WERI-Rb-1 (cell line): ENCODE data around the gene NCOA7.

ENCODE experiments used
- DNase-seq: peaks from one replicate; pipeline ENCODE4 v3.0.0-alpha.2; 2020
- H3K27ac ChIP-seq: fragments of 250-450 bp; sonication (Bioruptor Pico); 2 replicates; pipeline ENCODE4 v1.5.1; 2020; ENCODE audit warnings: mild to moderate bottlenecking, moderate library complexity
- H3K27me3 ChIP-seq: fragments of 250-450 bp; sonication (Bioruptor Pico); 2 replicates; pipeline ENCODE4 v1.5.1; 2021; ENCODE audit warnings: mild to moderate bottlenecking, low read depth, moderate library complexity; ENCODE audit not compliant: insufficient read depth, severe bottlenecking
- H3K36me3 ChIP-seq: fragments of 250-450 bp; sonication (Bioruptor Pico); 2 replicates; pipeline ENCODE4 v1.5.1; 2020; ENCODE audit warnings: mild to moderate bottlenecking, moderate library complexity
- H3K4me3 ChIP-seq: 2 replicates; pipeline ENCODE4 v1.5.1; 2011; ENCODE audit warnings: low read depth, mild to moderate bottlenecking, control low read depth, low read length
- H3K9me3 ChIP-seq: fragments of 250-450 bp; sonication (Bioruptor Pico); 2 replicates; pipeline ENCODE4 v1.5.1; 2021; ENCODE audit warnings: mild to moderate bottlenecking, moderate library complexity; ENCODE audit not compliant: severe bottlenecking
- TF ChIP-seq, protein P1 (sequence below): IDR thresholded peaks from 2 replicates; pipeline ENCODE4 v1.5.1; 2011; ENCODE audit warnings: low read depth, mild to moderate bottlenecking, control low read depth, inconsistent platforms, low read length

NCOA7 gene

DNA sequence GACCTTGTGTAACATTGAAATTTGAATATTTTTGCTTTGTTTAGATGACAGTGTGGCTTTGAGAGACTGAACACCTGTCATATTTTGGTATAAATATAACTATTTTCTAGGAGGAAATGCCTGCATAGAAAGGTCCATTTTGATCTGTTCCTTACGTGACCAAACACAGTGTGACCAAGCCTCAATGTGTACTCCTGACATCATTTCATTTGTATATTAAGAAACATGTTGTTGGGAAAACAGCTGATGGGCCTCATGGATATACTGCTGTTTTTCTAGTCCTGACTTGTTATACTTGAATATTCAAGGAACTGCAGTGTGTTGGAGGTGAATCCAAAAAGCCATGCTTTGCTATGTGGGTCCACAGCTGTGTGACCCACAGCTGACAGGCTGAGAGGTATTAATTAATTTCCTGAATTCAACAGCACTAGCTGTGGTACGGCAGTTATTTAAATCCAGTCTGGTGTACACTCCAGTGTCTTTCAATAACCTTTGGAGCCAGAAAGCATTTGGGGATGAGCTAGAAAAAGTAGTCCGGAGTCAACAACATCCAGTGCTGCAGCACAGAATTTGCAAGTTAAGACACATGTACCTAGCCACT, 18.9 kb downstream of the NCOA7 start:
- H3K36me3 ChIP-seq = no peaks in the 10 kb centered on the region
- no peak for DNase-seq

DNA sequence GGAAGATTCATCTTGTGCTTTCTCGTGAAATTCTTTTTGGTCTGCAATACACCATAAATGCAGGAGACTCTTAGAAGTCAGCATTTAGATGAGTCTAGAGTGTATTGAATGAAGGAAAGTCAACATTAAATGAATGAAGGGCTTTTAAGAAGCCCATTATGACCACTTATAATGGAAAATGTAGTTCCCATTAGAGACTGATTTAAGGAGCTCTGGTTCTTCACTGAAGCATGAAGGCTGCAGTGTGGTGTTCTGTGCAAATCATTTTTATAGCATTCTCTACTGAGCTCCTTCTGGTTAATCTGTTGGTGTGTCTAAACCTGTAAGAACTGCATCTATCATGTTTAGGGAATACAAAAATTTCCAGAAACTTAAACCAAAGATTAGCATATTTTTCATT, 19.7 kb downstream of the NCOA7 start:
- no peaks in the 10 kb centered on the region for H3K36me3 ChIP-seq
- DNase-seq = no peak
- no peaks in the 10 kb centered on the region for H3K9me3 ChIP-seq
- no peak overlapping the region for H3K4me3 ChIP-seq
- TF ChIP-seq, protein P1, sequence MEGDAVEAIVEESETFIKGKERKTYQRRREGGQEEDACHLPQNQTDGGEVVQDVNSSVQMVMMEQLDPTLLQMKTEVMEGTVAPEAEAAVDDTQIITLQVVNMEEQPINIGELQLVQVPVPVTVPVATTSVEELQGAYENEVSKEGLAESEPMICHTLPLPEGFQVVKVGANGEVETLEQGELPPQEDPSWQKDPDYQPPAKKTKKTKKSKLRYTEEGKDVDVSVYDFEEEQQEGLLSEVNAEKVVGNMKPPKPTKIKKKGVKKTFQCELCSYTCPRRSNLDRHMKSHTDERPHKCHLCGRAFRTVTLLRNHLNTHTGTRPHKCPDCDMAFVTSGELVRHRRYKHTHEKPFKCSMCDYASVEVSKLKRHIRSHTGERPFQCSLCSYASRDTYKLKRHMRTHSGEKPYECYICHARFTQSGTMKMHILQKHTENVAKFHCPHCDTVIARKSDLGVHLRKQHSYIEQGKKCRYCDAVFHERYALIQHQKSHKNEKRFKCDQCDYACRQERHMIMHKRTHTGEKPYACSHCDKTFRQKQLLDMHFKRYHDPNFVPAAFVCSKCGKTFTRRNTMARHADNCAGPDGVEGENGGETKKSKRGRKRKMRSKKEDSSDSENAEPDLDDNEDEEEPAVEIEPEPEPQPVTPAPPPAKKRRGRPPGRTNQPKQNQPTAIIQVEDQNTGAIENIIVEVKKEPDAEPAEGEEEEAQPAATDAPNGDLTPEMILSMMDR = no peak
- no peaks in the 10 kb centered on the region for H3K27me3 ChIP-seq
- no peak overlapping the region for H3K27ac ChIP-seq

More for the DNA sequence above, 18.9 kb downstream of the NCOA7 start:
- no peak overlapping the region for H3K4me3 ChIP-seq
- H3K27me3 ChIP-seq = no peaks in the 10 kb centered on the region
- no peak overlapping the region for H3K27ac ChIP-seq
- TF ChIP-seq, protein P1 = no peak
- no peaks in the 10 kb centered on the region for H3K9me3 ChIP-seq

DNA sequence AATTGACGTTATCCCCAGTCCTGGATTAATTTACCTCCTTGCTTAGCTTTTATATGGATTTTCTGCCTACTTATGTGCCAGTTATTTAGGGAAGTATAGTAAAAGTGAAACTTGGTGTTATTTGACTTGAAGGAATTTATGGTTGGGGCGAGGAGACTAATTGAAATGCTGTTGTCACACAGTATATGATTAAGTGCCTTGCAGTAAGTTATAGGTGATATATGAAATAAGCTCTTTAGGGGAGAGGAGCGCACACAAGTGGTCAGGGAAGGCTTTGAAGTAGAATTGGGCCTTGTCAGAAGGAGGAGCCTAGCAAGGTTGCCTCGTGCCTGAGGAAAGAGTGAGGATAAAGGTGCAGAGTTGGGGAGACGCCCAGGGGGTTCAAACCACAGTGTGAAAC, 20.5 kb downstream of the NCOA7 start:
- no peaks in the 10 kb centered on the region for H3K9me3 ChIP-seq
- TF ChIP-seq, protein P1 = no peak
- H3K4me3 ChIP-seq = no peak overlapping the region
- no peaks in the 10 kb centered on the region for H3K36me3 ChIP-seq
- no peak overlapping the region for H3K27ac ChIP-seq
- H3K27me3 ChIP-seq = no peaks in the 10 kb centered on the region
- no peak for DNase-seq

DNA sequence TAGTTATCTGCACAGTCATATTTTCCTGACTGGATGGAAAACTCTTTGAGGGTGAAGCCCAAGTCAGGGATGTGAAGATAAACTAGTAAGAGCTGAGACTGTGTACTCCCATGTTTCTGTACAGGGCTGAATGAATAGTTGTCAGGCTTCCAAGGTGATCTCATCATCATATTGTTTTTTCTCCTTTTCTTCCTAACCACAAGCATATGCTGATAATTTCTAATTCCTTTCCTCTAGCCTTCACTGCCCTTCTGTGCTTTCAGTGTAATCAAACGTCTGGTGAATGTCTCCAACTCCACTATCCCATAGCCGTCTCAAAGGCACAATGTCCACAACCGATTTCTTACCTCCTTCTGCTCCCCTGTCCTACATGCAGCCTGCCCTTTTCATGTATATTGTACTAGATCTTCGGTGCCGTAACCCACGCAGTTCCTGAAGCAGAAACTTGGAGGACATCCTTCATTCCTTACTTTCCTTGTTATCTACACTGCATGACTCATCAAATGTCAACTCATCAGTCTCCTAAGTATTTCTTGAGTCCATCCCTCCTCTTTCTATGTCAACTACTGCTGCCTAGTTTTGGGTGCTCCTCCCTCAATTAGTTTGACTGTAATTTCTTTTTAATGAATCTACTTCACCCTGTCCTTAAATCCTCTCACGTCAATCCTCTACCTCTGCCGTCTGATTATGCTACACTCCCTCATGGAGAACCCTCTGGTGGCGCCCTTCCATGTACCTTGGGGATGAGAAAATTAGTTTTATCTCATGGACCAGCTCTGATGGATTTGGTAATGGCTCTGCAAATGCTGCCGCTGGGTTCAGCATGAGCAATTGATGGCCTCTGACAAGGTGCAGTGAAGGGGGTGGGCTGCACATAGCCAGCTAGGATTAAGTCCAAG, 21.9 kb downstream of the NCOA7 start:
- H3K36me3 ChIP-seq = no peaks in the 10 kb centered on the region
- no peaks in the 10 kb centered on the region for H3K27me3 ChIP-seq
- DNase-seq = peak; percentile 41
- H3K27ac ChIP-seq = no peak overlapping the region
- H3K9me3 ChIP-seq = no peaks in the 10 kb centered on the region
- H3K4me3 ChIP-seq = no peak overlapping the region
- TF ChIP-seq, protein P1 = no peak

DNA sequence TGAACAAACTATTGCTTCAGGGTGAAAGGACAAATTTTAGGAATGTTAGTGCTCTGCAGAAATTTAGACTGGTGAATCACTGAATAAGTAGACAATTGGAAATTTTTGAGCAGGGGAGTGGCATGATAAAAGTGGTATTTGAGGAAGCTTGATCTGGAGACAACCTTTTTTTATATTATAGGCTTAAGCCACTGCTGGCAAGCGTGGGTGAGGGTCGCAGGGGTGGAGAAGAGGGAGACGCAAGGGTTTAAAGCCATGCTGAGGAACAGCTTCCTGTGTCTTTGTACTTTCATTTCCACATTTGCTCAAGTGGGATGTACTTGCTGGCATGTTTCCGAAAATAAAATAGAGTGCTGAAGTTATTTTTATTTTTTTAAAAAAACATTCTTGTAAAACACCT, 23.7 kb downstream of the NCOA7 start:
- Histone ChIP-seq H3K9me3 (no peaks in the 10 kb centered on the region), H3K27me3 (no peaks in the 10 kb centered on the region), H3K27ac (no peak overlapping the region), H3K36me3 (no peaks in the 10 kb centered on the region), H3K4me3 (no peak overlapping the region)
- no peak for DNase-seq
- TF ChIP-seq, protein P1 = no peak
